Measurements from ENCODE around the gene XXYLT1.

XXYLT1 gene

DNA sequence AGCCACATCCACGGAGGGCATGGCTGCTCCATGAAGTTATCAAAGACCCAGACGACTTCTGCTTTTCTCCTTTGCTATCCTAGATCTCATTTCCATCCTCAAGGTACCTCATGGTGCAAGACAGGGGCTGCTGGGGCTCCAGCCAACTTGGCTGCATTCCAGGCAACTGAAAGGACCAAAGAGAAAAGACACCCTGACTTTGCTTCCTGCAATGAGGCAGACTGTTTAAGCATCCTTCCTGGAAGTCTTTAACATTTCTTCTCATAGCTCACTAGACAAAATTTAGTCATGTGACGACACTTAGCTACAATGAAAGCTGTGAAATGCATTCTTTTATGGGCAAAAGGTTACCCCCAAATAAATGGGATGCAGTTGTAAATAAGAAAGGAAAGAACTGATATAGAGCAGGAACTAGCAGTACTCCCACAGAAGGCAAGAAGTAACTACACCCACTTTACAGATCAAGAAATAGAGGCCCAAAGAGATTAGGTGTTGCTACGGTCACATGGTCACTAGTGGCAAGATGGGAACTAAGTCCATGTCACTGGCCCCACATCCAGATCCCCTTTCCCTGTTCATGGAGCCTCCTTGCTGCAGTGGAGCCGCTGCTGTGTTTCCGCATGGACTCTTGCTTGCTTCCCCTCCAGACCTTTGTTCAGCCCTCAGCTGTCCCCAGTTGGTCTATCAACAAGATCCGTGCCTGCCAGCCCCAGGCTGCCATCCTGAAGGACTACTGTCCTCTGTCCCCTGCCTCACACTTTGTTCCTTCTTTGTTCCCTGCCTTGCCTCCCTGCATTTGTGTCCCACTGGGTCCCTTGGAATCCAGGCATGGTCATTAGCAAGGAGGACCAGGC, 107.0 kb downstream of the XXYLT1 start:
- no peak for DNase-seq

DNA sequence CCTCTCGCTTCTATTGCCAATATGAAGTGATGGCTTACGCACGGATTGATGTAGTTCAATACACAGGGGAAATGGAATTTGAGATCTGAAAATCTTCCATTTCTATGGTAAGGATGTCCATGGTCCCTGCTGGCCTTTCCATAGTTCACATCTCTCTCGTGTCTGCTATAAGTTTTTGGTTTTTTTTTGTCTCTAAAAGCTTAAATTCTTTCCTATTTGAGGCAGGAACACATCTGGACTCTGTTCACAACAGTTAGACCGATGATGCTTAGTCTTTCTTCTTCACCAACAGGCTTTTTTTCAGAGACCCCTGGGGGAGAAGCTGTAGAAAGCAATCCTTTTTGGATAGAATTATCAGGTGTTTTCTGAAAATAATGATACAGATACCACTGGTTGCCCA, 108.1 kb downstream of the XXYLT1 start:
- DNase-seq: no peak

DNA sequence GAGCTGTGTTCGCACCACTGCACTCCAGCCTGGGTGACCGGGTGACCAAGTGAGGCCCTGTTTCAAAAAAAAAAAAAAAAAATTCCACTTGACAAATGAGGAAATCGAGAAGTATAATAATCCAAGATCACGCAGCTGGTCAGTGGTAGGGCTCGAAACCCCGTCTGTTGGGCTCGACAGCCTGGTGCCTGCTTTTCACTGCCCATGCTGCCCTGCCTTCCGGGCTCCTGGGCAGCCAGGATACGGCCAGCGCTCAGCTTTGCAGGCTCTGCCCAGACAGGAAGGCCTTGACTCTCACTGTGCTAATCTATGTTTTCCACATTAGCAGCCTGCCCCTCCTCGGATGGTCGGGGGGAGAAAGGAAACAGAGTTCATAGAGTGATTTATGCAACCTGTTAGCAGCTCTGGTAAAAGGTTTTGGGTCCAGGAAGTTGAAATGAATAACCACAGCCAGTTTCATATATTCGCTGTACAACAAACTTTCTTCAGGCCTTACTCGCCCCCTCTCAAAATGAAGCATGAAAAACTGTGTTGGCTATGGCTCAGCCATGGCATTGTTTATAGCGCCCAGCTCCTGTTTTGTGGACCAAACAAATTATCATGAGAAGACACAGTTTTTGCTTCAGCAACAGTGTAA, 108.8 kb downstream of the XXYLT1 start:
- DNase-seq: no peak

DNA sequence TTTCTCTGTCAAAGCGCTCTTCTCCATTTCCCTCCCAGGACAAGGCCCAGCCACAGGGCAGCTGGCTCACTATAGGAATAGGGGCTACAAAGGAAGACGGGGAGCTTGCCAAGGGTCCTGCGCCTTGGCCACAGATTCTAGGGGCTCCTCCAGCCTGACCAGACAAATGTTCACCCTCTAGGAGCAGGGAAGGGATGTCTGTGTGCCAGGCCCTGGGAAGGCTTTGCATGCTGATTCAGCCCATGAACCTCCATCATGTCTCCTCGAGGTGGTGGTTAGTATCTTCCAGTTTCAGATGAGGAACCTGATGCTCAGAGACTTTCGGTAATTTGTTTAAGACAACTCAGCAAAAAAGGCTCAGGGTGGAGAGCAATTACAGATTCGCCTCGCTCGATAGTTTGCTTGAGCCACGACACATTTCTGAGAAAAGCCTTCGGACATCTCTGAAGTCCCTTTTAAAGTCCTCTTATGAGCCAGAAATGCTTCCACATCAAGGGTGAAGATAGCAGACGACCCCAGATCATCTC, 110.0 kb downstream of the XXYLT1 start:
- DNase-seq: no peak

DNA sequence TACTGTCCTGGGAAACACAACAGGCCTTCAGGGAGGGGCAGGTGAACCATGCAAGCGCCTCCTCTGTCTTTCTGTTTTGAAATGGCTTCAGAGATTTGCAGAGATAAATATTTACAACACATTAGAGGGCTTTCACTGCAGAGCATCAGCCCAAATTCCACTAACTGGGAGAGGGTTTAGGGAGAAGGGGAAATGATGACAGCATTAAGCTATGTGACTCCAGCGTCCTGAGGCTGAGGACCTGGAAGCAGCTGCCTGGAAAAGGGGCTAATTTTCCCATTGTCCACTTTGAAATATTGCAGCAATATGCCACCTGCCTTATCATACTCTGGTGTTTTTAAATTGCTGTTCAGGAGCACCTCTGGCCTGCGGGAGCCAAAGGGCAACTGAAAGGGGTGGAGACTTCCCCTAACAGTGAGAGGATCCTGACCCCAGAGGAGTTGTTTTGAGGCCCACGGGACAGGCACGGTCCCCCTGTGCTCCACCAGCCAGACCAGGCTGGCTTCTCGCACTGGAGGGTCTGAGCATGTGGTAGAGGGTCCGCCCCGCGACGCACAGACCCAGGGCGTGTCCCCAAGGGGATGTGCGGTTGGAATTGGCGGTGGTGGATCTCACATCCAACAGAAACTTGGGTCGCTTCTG, 110.6 kb downstream of the XXYLT1 start:
- peak; percentile 60 for DNase-seq

DNA sequence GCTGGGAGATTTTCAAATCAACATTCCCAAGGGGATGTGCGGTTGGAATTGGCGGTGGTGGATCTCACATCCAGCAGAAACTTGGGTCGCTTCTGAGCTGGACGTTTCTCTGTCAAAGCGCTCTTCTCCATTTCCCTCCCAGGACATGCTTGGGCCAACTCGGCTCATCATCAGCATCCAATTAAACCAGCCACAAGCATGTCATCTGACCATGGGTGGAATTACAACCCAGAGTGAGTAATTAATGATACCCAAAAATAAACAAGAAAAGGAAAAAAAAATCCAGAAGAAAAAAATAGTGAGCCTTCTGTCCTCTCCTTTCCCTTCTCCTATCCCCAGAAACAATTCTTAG, 111.2 kb downstream of the XXYLT1 start:
- no peak for DNase-seq

DNA sequence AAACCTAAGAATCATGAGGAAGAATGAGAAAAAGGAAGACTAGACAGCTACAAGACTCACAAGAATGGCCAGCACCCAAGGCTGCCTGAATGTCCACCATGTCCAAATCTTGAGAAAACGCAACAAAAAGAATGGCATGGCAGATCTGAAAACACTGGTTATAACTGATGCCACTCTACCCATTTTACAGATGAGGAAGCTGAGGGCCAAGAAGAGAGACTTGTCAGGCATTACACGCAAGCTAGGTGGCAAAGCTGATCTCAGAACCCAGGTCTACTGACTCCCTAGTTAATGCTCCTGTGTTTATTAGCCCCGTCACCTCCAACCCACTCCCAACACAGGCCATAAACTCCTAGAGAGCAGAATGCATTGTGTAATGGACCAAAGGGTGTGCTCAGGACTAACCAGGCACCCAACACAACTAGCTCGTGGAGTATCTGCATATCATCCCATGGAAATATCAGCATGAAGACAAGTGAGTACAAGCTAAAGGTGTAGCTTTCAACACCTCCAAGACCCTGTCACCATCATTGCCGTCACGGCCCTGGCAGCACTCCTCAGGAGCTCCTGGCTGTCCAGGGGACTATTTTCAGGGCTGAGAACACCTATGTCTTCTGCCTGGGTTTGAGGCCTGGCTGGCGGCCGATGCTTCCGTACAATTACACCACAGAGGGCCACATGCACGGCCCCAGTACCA, 111.7 kb downstream of the XXYLT1 start:
- no peak for DNase-seq

DNA sequence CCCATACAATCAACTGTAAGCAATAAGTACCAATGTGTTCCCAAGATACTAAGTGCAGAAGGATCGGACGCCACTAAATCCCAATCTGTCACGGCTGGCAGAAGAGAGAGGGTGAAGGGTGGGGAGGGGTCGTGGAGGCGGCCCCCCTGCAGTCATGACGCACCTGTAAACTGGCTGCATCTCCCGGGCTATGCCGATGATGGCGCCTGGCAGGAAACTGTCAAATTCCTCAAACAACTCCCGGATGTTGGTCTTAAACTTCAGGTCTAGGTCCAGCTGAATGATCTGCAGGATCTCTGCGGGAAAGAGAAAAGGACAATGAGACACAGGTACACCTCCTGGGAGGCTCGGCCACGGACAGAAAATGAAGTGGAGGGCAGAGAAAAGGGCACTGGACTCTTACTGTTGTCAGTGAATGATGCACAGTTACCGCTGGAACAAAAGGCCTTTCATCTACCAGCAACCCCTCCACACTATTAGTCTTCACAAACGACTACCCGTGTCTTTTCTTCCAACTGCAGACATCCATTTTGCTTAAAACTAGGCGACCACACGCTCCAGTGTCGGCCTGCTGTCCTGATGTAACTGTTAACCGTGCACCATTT, 114.6 kb downstream of the XXYLT1 start:
- DNase-seq: no peak

DNA sequence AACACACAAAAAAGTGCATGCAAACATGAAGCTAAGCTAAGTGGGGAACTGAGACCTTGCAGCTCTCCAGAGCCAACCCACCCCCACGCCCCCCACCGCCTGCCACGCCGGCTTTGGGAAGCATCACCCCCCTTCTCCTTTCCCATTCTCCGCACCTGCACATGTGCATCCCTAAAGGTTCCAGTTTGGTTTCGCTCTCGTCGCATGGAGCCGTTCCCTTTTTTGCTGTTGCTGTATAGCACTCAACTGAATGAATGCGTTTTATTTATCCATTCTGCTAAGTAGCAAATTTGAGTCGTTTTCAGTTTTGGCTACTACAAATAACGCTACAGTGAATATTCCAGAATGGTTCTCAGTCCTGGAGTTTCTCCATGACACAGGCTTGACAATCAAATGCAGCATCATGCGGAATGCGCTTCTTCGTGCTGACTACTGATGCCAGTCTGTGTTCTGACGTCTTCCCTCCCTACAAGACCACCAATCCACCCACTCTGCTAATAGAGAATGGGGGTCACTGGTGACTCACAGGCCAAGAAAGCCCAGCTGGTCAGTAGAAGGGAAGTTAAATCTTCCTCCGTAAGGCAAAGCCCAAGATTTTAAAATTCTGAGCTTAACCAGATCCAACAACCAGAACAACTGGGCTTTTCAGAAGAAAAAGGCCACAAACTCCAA, 115.3 kb downstream of the XXYLT1 start:
- no peak for DNase-seq

DNA sequence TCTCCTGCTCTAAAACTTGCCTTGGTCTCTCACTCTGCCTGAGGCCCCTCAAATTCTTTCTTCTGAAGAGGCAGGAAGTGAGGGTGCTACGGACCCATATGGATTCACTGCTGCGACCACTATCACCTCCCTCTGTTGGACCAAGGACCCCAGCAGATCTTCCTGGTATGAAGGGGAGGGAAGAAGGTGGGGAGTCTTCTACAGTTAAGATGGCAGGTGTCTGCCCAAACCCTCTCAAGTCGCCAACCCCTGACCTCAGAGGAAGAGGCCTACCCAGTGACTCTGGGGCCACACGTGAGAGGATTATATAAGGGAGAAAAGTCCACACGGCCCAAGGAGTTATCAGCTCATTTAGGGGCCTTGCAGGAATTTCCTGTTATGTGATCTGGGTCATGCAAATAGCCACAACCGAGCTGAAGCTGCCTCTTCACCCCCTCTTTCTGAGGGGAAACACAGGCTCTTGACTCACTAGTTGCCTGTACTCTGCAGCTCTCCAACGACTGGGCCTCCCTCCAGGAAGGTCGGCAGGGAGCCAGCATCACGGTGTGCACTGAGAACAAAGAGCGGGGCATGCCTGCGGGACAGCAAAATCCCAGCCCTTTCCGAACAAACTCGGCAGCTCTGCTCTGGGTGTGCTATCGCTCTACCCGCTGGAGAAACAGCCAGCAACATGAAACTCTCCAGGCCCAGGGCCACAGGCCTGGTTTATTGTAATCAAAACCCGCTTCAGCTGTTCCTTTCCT, 116.0 kb downstream of the XXYLT1 start:
- peak; percentile 86 for DNase-seq

DNA sequence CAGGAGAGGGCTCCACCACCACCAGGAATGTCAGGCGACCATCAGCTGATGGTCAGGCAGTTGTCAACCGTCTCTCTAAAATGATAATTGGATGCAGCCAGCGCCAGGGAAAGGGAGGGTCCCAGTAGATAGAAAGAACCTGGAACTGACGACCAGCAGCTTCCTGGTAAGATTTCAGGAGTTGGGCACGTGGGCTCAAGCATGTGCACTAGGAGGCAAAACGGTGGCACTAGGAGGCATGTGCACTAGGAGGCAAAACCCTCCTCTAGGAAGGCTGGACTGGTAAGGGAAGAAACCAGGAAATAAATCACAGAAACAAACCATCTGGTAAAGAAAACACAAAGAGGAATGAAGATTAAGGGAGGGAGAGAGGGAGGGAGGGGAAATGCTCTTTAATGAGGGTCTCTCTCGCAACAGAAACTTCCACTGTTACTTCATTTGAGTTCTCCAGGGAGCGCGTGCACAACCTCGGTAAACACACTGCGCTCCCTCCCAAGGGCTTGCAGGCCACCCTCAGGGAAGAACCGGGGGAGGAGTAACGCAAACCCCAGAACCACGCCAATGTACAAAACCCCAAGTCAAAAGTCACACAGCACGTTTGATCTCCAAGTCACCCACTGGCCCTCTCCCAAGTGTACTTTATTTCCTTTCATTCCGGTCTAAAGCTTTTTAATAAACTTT, 116.7 kb downstream of the XXYLT1 start:
- DNase-seq: peak; percentile 44

DNA sequence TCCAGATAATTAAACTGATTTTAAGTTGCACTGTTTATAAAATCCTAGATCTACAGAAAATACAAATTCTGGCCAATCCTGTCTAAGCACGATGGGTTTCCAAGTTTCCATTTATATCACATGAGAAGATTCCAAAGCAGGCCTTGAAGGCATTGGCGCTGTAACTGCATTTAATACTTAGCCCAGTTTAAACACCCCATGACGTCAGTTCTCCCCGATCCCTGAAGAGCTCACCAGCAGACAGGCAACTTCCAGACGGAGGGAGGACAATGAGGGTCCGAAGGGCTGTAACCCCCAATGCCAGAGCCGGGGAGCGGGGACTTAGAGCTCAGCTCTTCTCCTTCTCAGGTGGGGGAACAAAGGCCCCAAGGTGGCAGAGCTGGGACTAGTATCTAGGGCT, 117.3 kb downstream of the XXYLT1 start:
- no peak for DNase-seq

DNA sequence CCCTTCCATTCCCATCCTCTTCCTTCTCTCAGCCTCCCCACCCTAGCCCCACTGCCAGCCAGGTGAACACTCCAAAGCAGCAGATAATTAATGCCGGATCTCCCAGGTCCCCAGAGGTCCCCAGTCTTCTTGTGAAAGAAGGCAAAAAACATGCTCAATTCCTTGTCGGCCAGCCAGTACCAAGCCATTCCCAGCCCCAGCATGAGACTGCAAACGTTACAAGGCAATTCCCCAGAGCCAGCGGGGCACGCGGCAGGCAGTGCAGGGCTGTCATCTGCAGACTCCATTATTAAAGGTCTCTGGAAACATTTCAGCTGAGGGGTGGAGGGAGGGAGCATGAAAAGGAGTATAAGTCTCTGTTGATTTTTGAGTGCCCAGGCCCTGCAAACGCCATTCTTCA, 117.8 kb downstream of the XXYLT1 start:
- DNase-seq: peak; percentile 34

DNA sequence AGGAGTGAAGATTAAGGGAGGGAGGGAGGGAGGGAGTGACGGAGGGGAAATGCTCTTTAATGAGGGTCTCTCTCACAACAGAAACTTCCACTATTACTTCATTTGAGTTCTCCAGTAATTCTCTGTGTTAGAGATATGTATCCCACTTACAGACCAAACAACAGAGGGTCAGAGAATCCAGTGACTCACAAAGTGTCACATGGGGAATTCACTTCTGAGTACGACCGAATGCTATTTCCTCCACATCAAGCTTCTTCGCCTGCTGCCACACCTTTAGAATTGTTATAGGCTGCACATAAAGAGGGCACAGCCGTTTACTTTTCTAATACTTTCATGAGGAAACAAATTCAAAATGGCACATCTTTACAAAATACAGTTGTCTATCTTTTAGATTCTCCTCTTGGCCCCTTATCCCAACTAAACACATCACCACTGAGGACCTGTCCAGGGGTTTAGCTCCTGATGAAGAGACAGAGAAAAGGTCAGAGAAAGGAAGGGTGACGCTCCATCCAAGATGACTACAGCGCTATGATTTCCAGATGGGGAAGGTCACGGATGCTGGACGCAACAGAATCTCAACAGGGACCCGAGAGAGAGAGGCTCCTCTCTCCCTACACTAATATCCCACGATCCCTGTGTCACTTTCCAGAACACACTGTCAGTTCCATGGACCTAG, 119.0 kb downstream of the XXYLT1 start:
- DNase-seq: no peak

DNA sequence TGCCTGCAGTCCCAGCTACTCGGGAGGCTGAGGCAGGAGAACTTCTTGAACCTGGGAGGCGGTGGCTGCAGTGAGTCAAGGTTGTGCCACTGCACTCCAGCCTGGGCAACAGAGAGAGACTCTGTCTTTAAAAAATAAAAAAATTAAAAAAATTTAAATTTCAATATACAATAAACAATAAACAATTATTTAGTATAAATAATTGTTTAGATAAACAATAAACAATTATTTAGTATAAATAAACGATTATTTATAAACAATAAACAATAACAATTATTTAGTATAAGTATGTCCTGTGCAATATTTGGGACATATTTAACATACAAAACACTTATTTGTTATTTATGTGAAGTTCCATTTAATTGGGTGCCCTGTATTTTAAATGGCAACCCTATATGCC, 119.6 kb downstream of the XXYLT1 start:
- no peak for DNase-seq

DNA sequence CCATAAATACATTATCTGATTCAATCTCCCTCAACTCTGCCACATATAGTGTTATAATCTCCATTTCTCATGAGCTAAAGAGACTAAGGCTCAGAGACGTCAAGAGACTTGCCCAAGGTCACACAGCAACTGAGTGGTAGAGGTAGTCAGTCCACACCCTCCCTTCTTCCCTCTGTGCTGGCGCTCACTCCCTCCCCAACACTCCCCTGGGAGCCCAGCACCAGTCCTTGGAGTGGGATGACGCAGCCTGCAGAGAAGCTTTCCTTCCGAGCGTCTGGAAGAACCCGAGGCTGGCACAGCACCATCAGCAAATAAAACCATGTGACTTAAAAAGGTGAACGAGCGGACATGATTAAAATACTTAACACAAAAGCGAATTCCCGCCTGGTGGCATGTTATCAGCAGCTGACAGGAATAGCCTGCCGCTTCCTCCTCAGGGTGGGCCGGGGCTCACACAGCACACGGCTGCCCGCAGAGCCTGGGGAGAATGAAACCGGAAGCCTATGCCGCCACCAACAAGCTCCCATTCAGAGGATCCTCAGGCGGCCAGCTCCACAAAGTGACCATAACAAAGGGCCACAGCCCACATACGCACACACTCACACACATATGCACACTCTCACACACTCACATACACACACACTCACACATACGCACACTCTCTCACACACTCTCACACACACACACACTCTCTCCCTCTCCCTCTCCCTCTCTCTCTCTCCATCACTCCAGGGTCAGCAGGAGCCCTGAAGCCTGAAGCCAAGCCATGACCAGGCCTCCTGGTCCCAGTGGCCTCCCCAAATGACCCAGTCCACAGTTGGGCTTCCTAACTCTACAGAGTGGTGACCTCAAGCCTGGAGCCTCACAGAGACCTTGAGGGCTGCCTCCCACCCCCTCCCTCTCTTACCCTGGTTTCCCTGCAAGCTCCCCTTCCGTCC, 120.5 kb downstream of the XXYLT1 start:
- DNase-seq: peak; percentile 97

DNA sequence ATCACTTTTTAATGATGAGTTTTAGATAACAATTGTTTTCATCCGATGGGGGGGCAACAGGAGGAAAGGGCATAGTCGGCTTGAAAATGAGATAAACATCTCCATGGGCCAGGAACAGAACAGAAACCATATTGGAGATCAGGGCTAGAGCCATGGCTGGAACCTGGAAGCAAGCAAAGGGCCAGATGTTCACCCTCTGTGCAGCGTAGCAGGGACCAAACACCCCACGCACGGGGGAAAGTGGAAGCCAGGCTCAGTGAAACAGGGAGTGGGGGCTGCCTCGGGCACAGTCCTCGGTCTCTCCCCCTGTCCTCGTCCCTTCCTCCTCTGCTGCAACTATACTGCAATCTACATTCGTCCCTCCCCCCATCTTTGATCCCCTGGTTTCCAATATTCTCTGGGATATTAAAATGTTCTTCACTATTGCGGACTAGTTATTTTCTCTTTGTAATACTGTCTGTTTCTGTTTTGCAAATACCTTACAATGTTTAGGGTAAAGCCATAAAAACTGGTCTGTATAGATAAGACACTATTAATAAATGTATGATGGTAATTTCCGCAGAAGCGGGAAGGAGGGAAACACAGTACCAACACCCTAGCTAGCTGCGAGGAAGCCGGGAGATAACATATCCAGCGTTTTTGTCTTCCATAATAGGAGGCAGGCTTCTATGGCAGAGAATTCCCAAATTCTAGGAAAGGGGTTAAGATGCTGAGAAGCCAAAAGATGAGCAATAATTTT, 121.5 kb downstream of the XXYLT1 start:
- DNase-seq: no peak

DNA sequence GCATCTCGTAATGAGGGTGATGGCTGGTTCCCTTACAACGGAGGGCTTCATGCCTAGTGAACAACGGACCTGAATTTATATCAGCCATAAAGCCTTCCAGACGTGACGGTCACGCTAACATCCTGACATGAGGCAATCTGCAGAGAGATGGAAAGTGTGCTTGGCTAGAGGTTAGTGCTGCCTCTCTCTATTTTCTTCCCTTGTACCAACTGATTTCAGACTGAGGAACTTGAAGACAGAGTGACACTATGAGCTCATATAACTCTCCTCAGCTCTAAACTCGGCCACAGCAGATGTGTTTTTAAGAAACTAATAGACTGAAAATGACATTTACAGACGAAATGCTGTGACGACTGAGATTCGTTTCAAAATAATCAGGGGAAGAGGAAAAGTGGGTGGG, 122.4 kb downstream of the XXYLT1 start:
- no peak for DNase-seq
